Activated naive CD4-positive, alpha-beta T cell treated with anti-CD3 and anti-CD28 coated beads for 36 hours (primary cell): ENCODE measurements around the gene LRRC1. TPM values are rescaled to one million over a fixed set of nuclear protein-coding genes. Genes with fewer than 3 reads are reported as not detected.

Experiments
- total RNA-seq, 2 experiments: library from RNA; stranded (reverse); gene quantifications; one replicate each; pipeline ENCODE4 v1.2.3, GENCODE V29; 2021

The LRRC1 gene
- total RNA-seq, 2 experiments from 2014 or later: 2.3 to 2.9 TPM

Other genes starting within 250 kb of the LRRC1 start
- gene GCLC, start 249.9 kb upstream of the LRRC1 start, total RNA-seq: 10 to 100 TPM; 13.9 to 18.1 TPM
- gene KLHL31, start 129.2 kb upstream of the LRRC1 start, total RNA-seq: under 1 TPM; 0.10 to 0.15 TPM